ENCODE data around the gene ZNF662.

Gene ZNF662

GRCh38 chr3:42891042-42891441, 14.9 kb upstream of the ZNF662 start:
- DNase-seq = no peak

GRCh38 chr3:42892169-42892568, 13.8 kb upstream of the ZNF662 start:
- DNase-seq = no peak

DNA sequence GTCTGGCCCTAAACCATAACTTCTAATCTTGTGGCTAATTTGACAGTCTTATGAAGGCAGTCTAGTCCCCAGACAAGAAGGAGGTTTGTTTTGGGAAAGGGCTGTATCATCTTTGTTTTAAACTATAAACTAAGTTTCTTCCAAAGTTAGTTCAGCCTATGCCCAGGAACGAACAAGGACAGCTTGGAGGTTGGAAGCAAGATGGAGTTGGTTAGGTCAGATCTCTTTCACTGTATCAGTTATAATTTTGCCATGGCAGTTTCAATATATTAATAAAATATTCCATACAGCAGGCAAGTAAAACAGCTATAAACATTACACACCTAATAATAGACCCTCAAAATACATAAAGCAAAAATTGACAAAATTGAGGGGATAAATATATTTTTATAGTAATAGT, 13.1 kb upstream of the ZNF662 start:
- no peak for DNase-seq

DNA sequence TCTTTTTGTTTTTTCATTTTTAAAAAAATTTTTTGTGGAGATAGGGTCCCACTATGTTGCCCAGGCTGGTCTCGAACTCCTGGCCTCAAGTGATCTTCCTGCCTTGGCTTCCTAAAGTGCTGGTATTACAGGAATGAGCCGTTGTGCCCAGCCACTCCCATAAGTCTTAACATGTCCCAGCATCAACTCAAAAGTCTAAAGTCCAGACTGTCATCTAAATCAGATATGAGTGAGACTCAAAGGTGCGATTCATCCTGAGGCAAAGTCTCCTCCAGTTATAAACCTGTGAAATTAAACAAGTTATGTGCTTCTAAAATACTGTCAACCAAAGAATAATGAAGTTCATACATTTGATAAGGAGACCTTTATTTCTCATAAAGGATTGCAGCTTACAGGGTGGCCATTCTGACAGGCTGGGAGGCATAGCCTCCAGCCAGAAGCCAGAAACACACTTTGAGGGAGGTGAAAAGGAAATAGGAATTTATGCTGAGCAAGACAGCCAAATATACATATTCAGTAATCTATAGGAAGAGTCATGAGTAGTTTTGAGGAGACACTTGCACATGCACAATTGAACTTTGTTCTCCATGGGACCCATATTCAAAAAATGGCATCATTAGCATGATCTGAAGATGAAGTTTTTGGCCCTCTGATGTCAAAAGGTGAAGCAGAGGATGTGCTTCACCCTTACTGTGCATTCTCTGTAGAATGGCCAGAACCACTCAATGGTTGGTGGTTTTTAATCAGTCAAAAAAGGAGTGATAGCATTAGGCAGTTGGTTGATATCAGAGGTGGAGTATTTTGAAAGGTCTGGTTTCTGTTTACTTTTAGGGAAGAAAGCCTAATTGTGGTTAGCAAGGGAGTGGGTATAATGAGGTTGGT, 11.0 kb upstream of the ZNF662 start:
- DNase-seq = no peak

GRCh38 chr3:42895580-42895868, 10.4 kb upstream of the ZNF662 start:
- DNase-seq = no peak

GRCh38 chr3:42898896-42899675, 6.9 kb upstream of the ZNF662 start:
- DNase-seq = no peak

GRCh38 chr3:42900226-42901072, 5.5 kb upstream of the ZNF662 start:
- DNase-seq = no peak

GRCh38 chr3:42901073-42901415, 4.9 kb upstream of the ZNF662 start:
- DNase-seq = no peak

DNA sequence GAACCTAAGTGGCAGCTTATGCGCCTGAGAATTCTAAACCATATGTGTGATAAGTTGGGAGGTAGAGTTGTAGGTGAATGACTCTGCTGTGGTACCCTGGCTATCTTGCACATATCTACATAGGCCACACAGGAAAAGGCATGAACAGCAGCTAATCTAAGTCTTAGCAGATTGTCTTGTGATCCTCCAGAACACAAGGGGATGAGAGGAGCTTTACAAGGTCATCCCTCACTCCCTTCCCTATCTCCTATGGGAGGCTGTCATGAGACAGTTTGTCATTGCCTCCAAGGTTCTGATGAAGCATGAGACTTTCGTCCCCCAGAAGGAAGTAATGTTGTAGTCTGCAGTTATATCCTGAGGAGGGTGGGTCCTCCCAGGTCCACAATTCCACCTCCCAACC, 3.7 kb upstream of the ZNF662 start:
- DNase-seq = no peak

DNA sequence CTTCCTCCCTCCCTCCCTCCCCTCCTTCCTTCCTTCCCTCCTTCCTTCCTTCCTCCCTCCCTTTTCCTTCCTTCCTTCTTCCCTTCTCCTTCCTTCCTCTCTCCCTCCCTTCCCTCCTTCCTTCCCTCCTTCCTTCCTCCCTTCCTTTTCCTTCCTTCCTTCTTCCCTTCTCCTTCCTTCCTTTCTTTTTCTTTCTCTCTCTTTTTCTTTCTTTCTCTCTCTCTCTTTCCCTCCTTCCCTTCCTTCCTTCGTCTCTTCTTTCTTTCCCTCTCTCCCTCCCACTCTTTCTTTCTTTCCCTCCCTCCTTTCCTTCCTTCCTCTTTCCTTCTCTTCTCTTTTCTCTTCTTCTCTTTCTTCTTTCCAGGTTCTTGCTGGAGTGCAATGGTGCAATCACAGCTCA, 1.9 kb upstream of the ZNF662 start:
- no peak for DNase-seq

DNA sequence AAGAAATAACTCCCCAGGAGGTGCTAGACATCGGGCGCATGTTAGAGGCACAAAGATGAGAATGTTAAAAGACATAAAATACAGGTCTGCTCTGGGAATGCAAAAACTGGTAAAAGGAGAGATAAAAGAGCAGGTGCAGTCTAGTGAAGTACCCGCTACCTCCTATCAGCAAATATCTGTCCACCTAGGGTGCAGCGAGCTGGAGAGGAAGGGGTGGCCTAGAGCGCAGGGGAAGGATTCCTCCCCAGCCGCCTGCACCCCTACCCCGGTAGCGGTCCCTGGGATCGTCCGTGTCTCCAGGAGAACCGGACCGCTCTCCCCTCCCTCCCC, 237 bp upstream of the ZNF662 start:
- no peak for DNase-seq

- DNase-seq = no peak
These were observed 874 bp downstream of the ZNF662 start for GRCh38 chr3:42906848-42907183.

- no peak for DNase-seq
These were observed 2.7 kb downstream of the ZNF662 start for GRCh38 chr3:42908675-42909074.

DNA sequence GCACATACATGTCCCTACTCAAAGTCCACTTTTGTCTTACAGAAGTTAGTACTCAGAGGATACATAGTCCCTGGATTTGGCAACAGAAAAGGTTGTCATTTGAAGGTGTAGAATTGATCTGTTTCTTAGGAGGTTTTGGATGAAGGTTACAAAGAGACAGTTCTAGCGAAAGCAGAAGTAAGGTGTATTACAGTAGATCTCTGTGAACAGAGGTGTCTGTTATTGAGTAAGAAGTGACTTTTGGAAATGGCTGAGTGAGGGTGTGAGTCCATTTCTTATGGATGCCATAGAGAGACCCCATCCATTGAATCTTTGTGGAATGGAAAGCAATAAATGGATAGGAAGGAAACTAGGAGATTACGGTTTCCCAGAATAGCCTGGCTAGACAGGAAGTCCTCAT, 5.6 kb downstream of the ZNF662 start:
- DNase-seq = no peak

- no peak for DNase-seq
These were observed 9.0 kb downstream of the ZNF662 start for GRCh38 chr3:42914771-42915515.

GRCh38 chr3:42923606-42924005, 17.7 kb downstream of the ZNF662 start:
- DNase-seq = no peak

GRCh38 chr3:42926310-42926709, 20.4 kb downstream of the ZNF662 start:
- no peak for DNase-seq

DNA sequence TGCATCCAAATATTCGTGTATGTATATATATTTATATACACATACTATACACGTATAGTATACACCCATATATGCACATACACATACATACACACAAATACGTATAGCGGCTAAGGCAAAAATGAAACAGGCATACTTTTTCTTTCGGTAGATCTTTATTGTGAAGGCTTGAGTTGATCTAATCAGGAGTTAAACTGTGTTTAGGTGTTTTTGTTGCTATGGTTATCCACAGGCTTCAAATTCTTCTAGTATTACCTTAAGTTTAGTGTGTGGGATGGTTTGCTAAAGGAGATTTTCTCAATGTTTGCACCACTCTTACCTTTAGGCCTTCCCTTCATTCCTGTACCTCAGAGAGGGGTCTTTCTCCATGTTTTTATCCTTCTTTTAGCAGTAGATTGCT, 28.2 kb downstream of the ZNF662 start:
- DNase-seq = no peak

DNA sequence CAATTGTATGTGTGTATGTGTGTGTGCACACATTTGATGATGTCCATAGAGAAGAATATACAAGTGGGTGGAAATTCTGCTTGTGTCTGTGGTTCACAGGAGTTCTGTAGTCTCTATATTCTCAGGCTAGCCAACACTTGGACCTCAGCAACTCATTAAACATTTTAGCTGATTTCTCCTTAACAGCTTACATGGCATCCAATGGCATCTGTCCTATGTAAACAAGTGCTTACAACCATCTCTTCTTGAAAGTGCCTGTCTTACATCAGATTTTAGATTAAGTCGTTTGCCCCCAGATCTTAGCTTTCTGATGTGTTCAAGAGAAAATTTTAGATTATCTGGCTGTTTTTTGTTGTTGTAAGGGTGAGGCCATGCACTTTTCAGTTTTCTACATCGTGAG, 29.0 kb downstream of the ZNF662 start:
- no peak for DNase-seq

DNA sequence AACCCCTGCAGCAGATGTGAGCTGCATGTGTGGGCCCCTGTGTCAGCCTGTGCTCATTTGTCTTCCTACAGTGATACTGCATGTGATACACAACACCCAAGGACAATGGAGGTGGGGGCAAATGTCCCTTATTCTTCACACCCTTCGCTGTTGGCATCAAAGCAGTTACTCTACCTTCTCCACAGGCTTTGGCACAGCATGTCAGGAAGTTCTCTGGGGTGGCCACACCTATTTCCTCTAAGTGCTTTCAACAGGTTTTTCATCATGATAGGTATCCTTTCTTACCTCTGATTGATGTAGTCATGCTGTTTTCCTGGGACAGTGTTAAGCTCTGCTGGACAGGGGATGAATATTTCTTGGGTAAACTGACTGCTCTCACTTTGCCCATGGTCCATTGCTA, 29.5 kb downstream of the ZNF662 start:
- no peak for DNase-seq

- DNase-seq = no peak
These were observed 30.4 kb downstream of the ZNF662 start for GRCh38 chr3:42936157-42936981.

- DNase-seq = no peak
These were observed 31.4 kb downstream of the ZNF662 start for GRCh38 chr3:42937334-42937733.

Measured in MV-4-11 (cell line).